ENCODE data around the gene PXDN. TPM values are rescaled to one million over a fixed set of nuclear protein-coding genes. Genes with fewer than 3 reads are reported as not detected.

PXDN gene
- total RNA-seq, 1 donor, result 137 TPM

- no peak for DNase-seq (ENCODE audit: low read depth)
- no peak for TF ChIP-seq CTCF (IDR thresholded peaks at IDR 0.05; ENCODE audit: insufficient read depth, low read length)
- H3K4me3 ChIP-seq (ENCODE audit: low read depth, low read length), result no peak overlapping the region
Measured at GRCh38 chr2:1661891-1662605, 82.3 kb downstream of the PXDN start.

GRCh38 chr2:1660656-1661640, 83.4 kb downstream of the PXDN start:
- TF ChIP-seq CTCF (IDR thresholded peaks at IDR 0.05; ENCODE audit: insufficient read depth, low read length), result no peak
- no peak for DNase-seq (ENCODE audit: low read depth)
- H3K4me3 ChIP-seq (ENCODE audit: low read depth, low read length), result no peak overlapping the region

- TF ChIP-seq CTCF (IDR thresholded peaks at IDR 0.05; ENCODE audit: insufficient read depth, low read length), result no peak
- H3K4me3 ChIP-seq (ENCODE audit: low read depth, low read length), result no peak overlapping the region
- DNase-seq (ENCODE audit: low read depth), result no peak
Measured at GRCh38 chr2:1659951-1660565, 84.3 kb downstream of the PXDN start.

DNA sequence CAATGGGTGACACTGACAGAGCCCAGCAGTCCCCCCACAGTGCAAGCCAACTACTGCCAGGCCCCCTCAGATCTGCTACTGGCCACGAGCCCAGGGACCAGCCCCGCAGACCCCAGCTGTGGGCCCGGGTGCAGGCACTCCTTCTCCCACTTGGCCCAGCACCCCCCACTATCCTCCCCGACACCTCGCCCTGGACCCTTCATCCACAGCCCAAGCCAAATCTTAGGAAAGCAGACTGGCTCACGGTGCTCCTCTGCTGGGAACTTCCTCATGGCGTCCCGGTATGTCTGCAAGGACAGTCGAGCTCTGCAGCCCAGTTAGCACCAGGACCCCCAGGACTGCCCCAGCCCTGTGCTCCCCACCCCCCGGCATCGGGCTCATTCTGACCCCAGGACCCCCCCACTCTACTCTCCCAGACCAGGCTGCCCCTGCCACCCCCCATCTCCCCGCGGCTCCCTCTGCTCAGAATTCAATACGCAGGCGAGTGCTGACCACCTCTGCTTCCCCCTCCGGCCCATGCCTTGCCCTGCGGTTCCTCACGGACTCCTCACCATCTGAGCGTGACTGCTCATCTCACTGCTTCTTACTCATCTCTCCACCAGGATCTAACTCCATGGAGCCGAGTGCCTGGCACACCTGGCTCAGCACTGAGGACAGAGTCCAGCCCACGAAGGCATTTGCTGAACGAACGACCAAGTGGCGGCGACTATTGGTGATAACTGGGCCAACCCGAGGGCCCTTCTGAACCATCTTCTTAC, 85.7 kb downstream of the PXDN start:
- no peak overlapping the region for H3K4me3 ChIP-seq (ENCODE audit: low read depth, low read length)
- no peak for DNase-seq (ENCODE audit: low read depth)
- TF ChIP-seq CTCF (IDR thresholded peaks at IDR 0.05; ENCODE audit: insufficient read depth, low read length), result no peak

DNA sequence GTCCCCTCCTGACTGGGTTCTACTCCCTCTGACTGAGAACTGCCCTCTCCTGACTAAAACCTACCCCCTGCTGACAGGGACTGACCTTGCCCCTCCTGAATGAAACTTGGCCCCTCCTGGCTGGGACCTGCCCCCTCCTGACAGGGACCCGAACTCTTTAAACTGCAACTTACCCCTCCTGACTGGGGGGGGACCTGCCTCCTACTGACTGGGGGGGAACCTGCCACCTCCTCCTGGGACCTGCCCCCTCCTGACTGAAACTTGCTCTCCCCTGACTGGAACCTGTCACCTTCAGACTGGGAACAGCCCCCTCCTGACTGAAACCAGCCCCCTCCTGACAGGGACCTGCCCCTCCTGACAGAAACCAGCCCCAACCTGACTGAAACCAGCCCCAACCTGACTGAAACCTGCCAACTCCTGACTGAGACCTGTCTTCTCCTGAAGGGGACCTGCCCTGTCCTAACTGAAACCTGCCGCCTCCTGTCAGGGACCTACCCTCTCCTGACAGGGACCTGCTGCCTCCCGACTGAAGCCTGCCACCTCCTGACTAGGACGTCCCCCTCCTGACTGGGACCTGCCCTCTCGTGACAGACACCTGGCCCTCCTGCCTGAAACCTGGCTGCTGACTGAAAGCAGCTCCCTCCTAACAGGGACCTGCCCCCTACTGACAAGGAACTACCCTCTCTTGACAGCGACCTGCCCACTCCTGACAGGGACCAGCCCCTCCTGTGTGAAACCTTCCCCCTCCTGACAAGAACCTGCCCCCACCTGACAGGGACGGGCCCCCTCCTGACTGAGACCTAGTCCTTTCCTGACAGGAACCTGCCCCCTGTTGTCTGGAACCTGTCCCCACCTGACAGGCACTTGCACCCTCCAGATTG, 87.1 kb downstream of the PXDN start:
- no peak for DNase-seq (ENCODE audit: low read depth)
- no peak for TF ChIP-seq CTCF (IDR thresholded peaks at IDR 0.05; ENCODE audit: insufficient read depth, low read length)
- H3K4me3 ChIP-seq (ENCODE audit: low read depth, low read length), result no peak overlapping the region

All from fibroblast of the aortic adventitia (primary cell).